HG03025 (cell line): ENCODE measurements around the gene SKP1.
"Not testable (repeated sequence)": the region's sequence is repeated elsewhere in the genome, so short reads cannot be mapped to it uniquely, and the experiment has no call there.

Experiments
- ATAC-seq: cut with Tn5 transposase; IDR thresholded peaks from one replicate; pipeline ENCODE4 v1.9.1; 2021; ENCODE audit warnings: mild to moderate bottlenecking, moderate library complexity; ENCODE audit not compliant: unreplicated experiment, low FRiP score

Gene SKP1

GRCh38 chr5:134178096-134178419 is 1.3 kb upstream of the SKP1 start:
- no peak for ATAC-seq

DNA sequence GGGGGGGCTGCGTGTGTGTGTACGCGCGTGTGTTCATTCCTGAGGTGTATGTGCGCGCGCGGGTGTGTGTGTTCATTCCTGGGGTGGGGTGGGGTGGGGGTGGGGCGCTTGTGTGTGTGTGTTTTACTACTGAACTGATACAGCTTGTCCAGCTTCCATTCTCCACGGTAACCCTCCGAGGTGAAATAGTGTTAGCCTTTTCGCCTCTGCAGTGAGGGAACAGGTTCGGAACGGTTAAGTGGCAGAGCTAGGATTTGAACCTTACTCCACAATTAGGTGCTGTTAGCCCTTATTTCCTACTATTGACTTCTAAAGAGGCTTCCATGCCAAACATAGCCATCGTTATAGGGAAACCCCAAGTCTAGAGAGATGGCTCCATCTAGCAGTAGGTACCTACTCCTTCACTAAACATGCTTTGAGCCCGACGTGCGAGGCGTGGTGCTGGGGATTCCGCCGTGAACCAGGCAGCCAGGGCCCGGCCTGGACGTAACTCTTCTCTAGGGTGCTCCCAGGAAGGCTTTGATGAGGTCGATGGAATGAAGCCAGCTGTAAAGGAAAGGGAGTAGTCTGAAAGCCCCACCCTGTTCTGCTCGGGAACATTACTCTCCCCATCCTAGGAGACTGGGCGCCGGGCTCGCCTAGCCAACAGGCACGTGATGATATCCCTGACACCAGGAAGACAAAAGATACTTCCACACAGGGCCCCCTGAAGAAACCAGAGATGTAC is 782 bp upstream of the SKP1 start:
- no peak for ATAC-seq

- ATAC-seq: no peak
Measured at GRCh38 chr5:134175921-134176510, 734 bp downstream of the SKP1 start.

- no peak for ATAC-seq
Measured at GRCh38 chr5:134174841-134175839, 1.6 kb downstream of the SKP1 start.

DNA sequence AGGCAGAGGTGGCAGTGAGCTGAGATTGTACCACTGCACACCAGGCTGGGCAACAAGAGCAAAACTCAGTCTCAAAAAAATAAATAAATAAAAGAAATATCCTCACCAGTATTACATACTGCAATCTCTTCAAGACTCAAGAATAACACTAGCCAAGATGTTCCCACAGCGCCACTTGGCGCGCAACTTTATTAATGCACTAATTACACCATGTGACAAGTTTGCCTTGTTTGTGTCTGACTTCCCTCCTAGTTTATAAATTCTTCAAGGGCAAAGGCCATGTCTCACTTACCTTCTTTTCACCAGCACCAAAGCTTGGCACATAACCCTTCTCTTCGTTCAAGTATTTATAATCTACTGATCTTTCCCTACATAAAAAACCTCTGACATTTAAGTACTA is 4.8 kb downstream of the SKP1 start:
- no peak for ATAC-seq

GRCh38 chr5:134162592-134162991 is 14.2 kb downstream of the SKP1 start:
- no peak for ATAC-seq

DNA sequence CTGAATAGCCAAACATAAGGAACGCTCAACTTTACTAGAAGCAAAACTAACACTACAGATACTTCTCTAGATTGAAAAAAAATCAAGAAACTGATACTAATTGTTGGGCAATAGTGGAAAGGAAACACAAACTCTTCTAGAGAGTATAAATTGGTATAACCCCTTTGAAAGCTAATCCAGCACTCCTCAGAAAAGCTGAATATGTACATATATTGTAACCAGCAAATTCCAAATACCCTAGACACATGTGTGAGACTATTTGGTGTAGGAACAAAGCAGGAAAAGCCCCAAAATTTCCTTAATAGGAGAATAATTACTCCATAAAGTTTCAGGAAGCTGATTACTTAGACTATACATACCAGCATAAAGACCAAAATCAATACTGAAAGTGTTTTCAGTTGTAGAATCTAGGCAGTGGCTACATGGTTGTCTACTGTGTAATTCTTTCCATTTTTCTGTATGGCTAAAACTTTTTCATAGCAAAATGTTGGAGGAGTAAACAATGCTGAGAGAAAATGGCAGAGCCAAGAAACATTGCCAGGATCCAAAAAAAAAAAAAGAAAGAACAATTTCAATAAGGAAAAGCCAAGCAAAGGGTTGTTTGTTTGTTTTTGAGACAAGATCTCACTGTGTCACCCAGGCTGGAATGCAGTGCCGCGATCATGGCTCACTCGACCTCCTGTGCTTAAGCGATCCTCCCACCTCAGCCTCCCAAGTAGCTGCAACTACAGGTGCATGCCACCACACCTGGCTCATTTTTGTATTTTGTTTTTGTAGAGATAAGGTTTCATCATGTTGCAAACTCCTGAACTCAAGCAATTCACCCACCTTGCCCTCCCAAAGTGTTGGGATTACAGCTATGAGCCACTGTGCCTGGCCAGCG is 15.0 kb downstream of the SKP1 start:
- ATAC-seq: no peak

- ATAC-seq: no peak
Measured at GRCh38 chr5:134153657-134154056, 23.1 kb downstream of the SKP1 start.

DNA sequence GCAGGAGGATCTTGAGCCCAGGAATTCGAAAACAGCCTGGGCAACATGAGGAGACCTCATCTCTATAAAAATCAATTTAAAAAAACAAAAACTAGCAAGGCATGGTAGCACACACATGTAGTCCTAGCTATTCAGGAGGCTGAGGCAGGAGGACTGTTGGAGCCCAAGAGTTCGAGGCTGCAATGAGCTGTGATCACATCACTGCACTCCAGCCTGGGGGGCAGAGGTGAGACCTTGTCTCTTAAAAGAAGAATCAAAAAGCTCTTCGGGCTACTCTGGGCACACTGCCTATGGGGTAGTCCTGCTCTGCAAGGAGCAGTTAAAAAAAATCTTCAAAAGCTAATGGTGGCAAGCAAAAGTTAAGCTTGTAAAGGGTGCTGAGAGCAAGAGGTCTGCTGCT is 23.5 kb downstream of the SKP1 start:
- ATAC-seq: no peak

GRCh38 chr5:134152173-134152832 is 24.4 kb downstream of the SKP1 start:
- not testable (repeated sequence) for ATAC-seq

- ATAC-seq: no peak
Measured at GRCh38 chr5:134151723-134152122, 25.0 kb downstream of the SKP1 start.

DNA sequence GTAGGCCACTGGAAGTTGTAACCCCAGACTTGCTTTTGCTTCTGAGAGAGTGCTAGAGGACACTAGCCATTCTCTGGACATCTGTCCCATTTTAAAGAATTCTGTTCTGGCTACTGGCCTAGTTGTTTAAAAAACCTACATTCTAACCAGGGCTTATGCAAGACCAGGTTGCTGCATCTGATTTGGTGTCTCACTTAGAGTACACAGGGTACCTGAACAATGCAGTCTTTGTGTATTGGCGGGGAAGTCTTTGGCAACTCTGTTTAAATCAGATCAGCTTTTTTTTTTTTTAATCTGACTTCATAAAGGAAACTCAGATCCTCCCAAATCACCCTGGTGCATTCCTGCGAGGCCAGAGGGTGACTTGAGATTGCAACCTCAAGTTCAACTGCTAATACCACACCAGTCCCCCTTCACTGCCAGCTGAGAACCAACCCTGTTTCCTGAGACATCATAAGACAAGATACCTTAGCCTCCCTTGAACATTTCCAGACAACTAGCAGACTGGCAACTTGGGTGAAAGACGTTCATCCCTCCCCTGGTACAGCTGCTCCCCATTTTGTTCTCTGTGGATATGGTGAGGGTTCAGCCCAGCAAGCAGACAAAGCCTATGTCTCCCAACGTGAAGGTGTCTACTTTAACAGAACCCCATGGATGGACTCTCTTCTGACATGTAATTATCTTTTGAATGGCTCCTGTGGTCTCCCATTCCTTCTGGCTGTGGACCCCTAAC is 27.0 kb downstream of the SKP1 start:
- ATAC-seq: no peak

- no peak for ATAC-seq
Measured at GRCh38 chr5:134148986-134149539, 27.7 kb downstream of the SKP1 start.

DNA sequence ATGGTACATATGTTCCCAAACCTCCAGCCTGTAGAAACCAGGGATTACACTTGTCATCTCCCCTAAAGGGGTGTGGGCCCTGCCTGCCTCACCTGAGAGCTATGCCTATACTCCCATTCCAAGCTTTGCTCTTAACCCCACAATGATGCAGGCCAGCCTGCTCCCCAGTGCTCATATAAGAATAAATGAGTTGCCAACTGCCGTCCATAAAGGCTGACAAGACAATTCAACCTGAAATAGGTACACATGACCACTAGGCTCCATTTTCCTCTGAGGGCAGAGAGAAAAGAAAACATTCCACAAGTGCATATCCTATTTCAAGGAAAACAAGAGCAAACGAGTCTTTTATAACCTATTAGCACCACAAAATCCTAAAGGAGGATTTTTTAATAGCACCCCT is 28.4 kb downstream of the SKP1 start:
- no peak for ATAC-seq

DNA sequence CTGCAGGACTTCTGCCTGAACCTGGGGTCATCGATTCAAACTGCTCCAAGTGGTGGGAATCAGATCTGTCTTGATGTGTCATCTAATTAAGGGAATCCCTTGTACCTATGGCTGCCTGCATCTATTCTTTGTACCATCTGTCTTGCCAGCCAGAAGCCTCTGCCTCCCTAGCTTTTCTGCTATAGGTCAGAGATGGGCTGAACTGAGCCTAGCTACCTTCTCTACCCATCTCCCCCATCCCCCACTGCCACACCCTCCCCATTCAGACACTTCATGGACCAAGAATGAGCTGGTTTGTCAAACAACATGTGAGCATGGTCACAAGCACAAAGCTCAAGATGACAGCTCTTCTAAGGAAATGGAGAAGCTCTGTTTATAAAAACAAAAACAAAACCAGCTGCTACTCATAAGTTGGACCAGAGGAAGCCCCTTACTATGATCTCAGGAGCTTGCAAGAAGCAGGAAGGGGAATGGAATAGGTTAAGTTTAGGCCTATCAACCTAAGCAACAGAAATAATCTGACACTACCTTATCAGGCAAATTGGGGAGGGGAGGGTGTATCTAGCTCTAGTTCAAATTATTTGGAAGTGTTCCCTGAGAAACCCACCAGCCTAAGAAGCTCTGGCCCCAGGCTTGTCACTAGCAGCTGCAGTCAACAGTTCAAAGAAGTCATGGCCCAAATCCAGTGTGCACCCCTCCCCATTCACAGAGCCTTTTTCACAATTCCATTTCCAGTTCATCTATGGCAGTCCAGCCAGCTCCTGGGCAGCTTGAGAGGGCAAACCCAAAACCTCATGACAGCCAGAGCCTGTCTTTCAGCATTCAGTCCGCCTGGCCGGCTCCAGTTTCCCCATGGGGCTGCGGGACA is 29.9 kb downstream of the SKP1 start:
- ATAC-seq: no peak

GRCh38 chr5:134145779-134146581 is 30.8 kb downstream of the SKP1 start:
- ATAC-seq: no peak
